Body of pancreas (tissue), 4 donors: ENCODE measurements around the gene EPGN. TPM values are rescaled to one million over a fixed set of nuclear protein-coding genes. Genes with fewer than 3 reads are reported as not detected.

Experiments
- ATAC-seq: fragments of 150-250 bp; one replicate; pipeline ENCODE4 v1.9.1; 2016
- DNase-seq, 4 donors: peaks; one replicate each; pipeline ENCODE4 v3.0.0-alpha.2; 2019
- H3K27ac ChIP-seq, 4 donors: fragments of 200-600 bp; sonication (generic); 1 replicate in 3 of 4; 2 replicates in 1 of 4; pipeline versions ENCODE4 v1.5.1 to v1.6.1; 2016 to 2019; ENCODE audit warnings: mild to moderate bottlenecking in 1 of 4, mixed read lengths in 1 of 4, moderate library complexity in 1 of 4
- H3K27me3 ChIP-seq, 2 donors: fragments of 200-600 bp; sonication (generic); one replicate each; pipeline ENCODE4 v1.6.0; 2016; ENCODE audit warnings: mild to moderate bottlenecking in 1 of 2
- H3K36me3 ChIP-seq, 2 donors: fragments of 200-600 bp; sonication (generic); replicated peaks in 1 of 2; 2 replicates each; pipeline ENCODE4 v1.5.1; 2016; ENCODE audit warnings: low read depth in 2 of 2; ENCODE audit not compliant: insufficient read depth in 1 of 2
- H3K4me1 ChIP-seq: fragments of 200-600 bp; sonication (generic); one replicate; pipeline ENCODE4 v1.6.0; 2016
- H3K4me3 ChIP-seq, 2 donors: fragments of 200-600 bp; sonication (generic); 1 replicate in 1 of 2; 2 replicates in 1 of 2; pipeline ENCODE4 v1.5.1; 2016 to 2019
- H3K9me3 ChIP-seq, 3 donors: fragments of 200-600 bp; sonication (generic); 1 replicate in 2 of 3; 2 replicates in 1 of 3; pipeline ENCODE4 v1.5.1; 2016
- CTCF ChIP-seq, 7 experiments: fragments of 450-650 bp in 4 of 7; fragments of 200-600 bp in 3 of 7; sonication (generic) in 3 of 7; IDR thresholded peaks; one replicate each; pipeline ENCODE4 v1.5.1; 2016 to 2019; ENCODE audit warnings: antibody characterized with exemption in 7 of 7
- POLR2A ChIP-seq, 3 donors: fragments of 450-650 bp; IDR thresholded peaks; one replicate each; pipeline ENCODE4 v1.6.1; 2016; ENCODE audit warnings: antibody characterized with exemption in 3 of 3, mild to moderate bottlenecking in 2 of 3
- WGBS, 2 donors: methylation state at CpG; one replicate each; pipeline ENCODE4 v1.1.5; 2017; 5-methylcytosine and 5-hydroxymethylcytosine counted together
- intact Hi-C: fragments of 100-400 bp; cut with DNase I; formaldehyde crosslinking; loops from one replicate; pipeline ENCODE4 v1.15.1; 2023
- total RNA-seq, 2 donors: library from RNA; depleted of rRNA; stranded (reverse); fragments of >200 nt; gene quantifications; one replicate each; pipeline ENCODE4 v1.1.0, GENCODE V29; 2016

EPGN gene
- total RNA-seq, 2 donors from 2014 or later, result not detected

DNA sequence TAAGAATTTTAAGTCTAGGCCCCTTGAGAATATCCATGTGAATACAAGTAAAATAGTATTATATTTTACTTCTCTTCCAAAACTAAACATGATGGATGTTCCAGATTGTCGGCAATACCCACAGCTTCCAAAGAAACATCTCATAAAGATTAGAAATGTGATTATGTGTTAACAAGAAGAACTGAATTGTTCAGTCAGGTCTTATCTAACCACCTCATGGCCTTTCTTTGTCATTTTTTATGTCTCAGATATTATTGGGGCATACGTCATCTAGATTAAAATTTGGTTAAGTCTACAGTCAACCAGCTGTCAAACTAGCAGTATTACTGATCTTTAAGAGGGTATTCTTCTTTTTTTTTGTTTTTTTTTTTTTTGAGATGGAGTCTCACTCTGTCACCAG, 10.0 kb downstream of the EPGN start:
- WGBS, 2 donors, result 69 to 71% methylated on average over 2 of the region's 2 CpGs
- no peaks in the 10 kb centered on the region for H3K9me3 ChIP-seq
- ATAC-seq (no peak), DNase-seq (no peak)
- H3K36me3 ChIP-seq, result no peaks in the 10 kb centered on the region
- no peak overlapping the region for H3K4me3 ChIP-seq
- no peak for TF ChIP-seq POLR2A (IDR thresholded peaks at IDR 0.05)
- TF ChIP-seq CTCF (IDR thresholded peaks at IDR 0.05), result no peak
- no peaks in the 10 kb centered on the region for H3K27me3 ChIP-seq
- no peak overlapping the region for H3K27ac ChIP-seq
- no peaks in the 10 kb centered on the region for H3K4me1 ChIP-seq
- intact Hi-C loops, result no loop called here

DNA sequence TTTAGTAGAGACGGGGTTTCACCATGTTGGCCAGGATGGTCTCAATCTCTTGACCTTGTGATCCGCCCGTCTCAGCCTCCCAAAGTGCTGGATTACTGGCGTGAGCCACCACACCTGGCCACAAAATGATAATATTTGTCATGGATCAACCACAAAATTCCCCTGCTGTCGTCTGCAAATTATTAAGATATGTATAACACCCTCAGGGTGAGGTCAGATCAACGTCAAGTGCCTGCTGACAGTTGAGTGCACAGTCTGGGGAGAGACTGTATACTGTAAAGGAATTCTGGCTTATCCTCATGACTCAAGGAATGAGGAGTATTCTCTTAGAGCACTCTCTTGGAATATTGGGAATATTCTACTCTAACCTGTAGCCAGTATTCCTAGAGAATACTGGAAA, 11.2 kb downstream of the EPGN start:
- WGBS, 2 donors, result 66 to 76% methylated on average over 6 of the region's 6 CpGs
- intact Hi-C loops, result no loop called here
- Histone ChIP-seq H3K4me3 (no peak overlapping the region), H3K27me3 (no peaks in the 10 kb centered on the region), H3K9me3 (no peaks in the 10 kb centered on the region), H3K4me1 (no peaks in the 10 kb centered on the region), H3K27ac (no peak overlapping the region), H3K36me3 (no peaks in the 10 kb centered on the region)
- TF ChIP-seq POLR2A (IDR thresholded peaks at IDR 0.05) (no peak), CTCF (IDR thresholded peaks at IDR 0.05) (no peak)
- no peak for ATAC-seq
- DNase-seq, result no peak

DNA sequence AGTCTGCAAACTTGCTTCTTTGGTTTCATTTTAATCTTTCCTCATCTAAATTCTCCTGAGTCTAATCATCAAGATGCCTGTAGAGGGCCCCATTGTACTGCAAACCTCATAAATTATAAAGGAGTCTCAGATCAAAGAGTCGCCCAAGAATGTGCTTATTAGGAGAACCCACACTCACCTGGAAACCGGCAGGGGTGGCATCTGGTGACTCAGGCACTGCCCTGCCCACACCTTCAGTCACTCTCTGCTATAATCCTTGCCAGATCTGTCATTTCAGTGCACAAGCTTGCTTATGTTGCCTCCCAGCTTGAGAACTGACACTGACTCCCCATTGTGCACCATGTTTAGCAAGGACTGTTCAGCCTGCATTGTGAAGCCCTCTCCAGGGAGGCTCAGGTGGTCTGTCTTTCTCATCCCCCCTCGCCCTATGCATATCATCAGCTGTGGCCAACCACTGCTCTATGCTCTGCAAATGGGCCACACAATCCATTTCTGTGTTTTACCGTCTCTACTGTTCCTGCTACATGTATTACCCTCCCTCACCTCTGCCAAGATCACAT, 12.4 kb downstream of the EPGN start:
- ATAC-seq (peak; percentile 63), DNase-seq (peak; percentile 13 to 60 (median 44))
- Histone ChIP-seq H3K9me3 (no peaks in the 10 kb centered on the region), H3K36me3 (no peaks in the 10 kb centered on the region), H3K27me3 (no peaks in the 10 kb centered on the region), H3K27ac (no peak overlapping the region), H3K4me1 (no peaks in the 10 kb centered on the region), H3K4me3 (no peak overlapping the region)
- intact Hi-C loops, result loop anchor here (5.0 kb wide), 1 partner anchor 357 kb away; no protein-coding TSS in a partner anchor
- TF ChIP-seq POLR2A (IDR thresholded peaks at IDR 0.05) (no peak), CTCF (IDR thresholded peaks at IDR 0.05) (peak in 6 of 7 experiments; percentile 23 to 62 (median 49))
- WGBS, 2 donors, result 37 to 39% methylated on average over 4 of the region's 4 CpGs

DNA sequence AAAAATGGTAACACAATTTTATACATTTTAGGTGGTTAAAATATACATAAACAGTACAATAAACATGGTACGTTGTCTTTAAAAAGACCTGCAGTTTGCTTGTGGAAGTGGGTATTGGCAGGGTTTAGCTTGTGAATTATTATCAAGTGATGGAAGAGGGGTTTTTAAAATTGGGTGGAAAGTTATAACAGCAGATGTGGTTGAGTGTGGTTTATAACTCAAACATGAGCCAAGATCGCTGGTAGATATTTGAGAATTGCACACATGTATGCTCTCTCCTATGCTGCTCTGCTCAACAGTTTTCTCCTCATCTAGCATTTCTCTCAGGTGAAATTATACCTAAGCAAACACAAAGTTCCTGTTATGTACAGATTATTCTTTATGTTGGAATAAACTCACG, 14.0 kb downstream of the EPGN start:
- Histone ChIP-seq H3K27me3 (no peaks in the 10 kb centered on the region), H3K27ac (no peak overlapping the region), H3K4me1 (no peaks in the 10 kb centered on the region), H3K4me3 (no peak overlapping the region), H3K36me3 (no peaks in the 10 kb centered on the region), H3K9me3 (no peaks in the 10 kb centered on the region)
- no peak for DNase-seq
- WGBS, 2 donors, result 68 to 70% methylated on average over 3 of the region's 3 CpGs
- no peak for TF ChIP-seq CTCF (IDR thresholded peaks at IDR 0.05)
- TF ChIP-seq POLR2A (IDR thresholded peaks at IDR 0.05), result no peak
- ATAC-seq, result no peak
- intact Hi-C loops, result loop anchor here (5.0 kb wide), 1 partner anchor 355 kb away; no protein-coding TSS in a partner anchor

- H3K36me3 ChIP-seq, result no peaks in the 10 kb centered on the region
- no peaks in the 10 kb centered on the region for H3K9me3 ChIP-seq
- intact Hi-C loops, result loop anchor here (5.0 kb wide), 1 partner anchor 354 kb away; no protein-coding TSS in a partner anchor
- ATAC-seq, result no peak
- no peak overlapping the region for H3K4me3 ChIP-seq
- TF ChIP-seq CTCF (IDR thresholded peaks at IDR 0.05) (no peak), POLR2A (IDR thresholded peaks at IDR 0.05) (no peak)
- WGBS, 2 donors, result 64 to 73% methylated on average over 4 of the region's 4 CpGs
- H3K27ac ChIP-seq, result no peak overlapping the region
- no peaks in the 10 kb centered on the region for H3K4me1 ChIP-seq
- H3K27me3 ChIP-seq, result no peaks in the 10 kb centered on the region
- DNase-seq, result no peak
Observed at GRCh38 chr4:74323663-74324062, 15.4 kb downstream of the EPGN start.
